ENCODE measurements around the gene CADM4. TPM values are rescaled to one million over a fixed set of nuclear protein-coding genes. Genes with fewer than 3 reads are reported as not detected.
"Not testable (repeated sequence)": the region's sequence is repeated elsewhere in the genome, so short reads cannot be mapped to it uniquely, and the experiment has no call there.

CADM4 gene, protein sequence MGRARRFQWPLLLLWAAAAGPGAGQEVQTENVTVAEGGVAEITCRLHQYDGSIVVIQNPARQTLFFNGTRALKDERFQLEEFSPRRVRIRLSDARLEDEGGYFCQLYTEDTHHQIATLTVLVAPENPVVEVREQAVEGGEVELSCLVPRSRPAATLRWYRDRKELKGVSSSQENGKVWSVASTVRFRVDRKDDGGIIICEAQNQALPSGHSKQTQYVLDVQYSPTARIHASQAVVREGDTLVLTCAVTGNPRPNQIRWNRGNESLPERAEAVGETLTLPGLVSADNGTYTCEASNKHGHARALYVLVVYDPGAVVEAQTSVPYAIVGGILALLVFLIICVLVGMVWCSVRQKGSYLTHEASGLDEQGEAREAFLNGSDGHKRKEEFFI
- polyA plus RNA-seq (ENCODE audit: insufficient read length) = 43.0 TPM
- long read RNA-seq, donor 1, transcript CADM4-201 (9 exons, 2,178 nt) = major isoform, 20 of 20 reads
- long read RNA-seq, donor 1, partial matches to known transcripts = 0 of 20 reads
- long read RNA-seq, donor 1, other reads (novel, unspliced or antisense) = 0 of 20 reads
- long read RNA-seq, donor 2, transcript CADM4-201 (9 exons, 2,178 nt) = major isoform, 13 of 26 reads
- long read RNA-seq, donor 2, partial matches to known transcripts = 13 of 26 reads
- long read RNA-seq, donor 2, other reads (novel, unspliced or antisense) = 0 of 26 reads
- long read RNA-seq, donor 3, transcript CADM4-201 (9 exons, 2,178 nt) = major isoform, 7 of 7 reads
- long read RNA-seq, donor 3, partial matches to known transcripts = 0 of 7 reads
- long read RNA-seq, donor 3, other reads (novel, unspliced or antisense) = 0 of 7 reads
- long read RNA-seq, donor 4, partial matches to known transcripts = 0 of 1 reads
- long read RNA-seq, donor 4, other reads (novel, unspliced or antisense) = 0 of 1 reads
- long read RNA-seq, donor 5, transcript CADM4-201 (9 exons, 2,178 nt) = major isoform, 21 of 26 reads
- long read RNA-seq, donor 5, partial matches to known transcripts = 5 of 26 reads
- long read RNA-seq, donor 5, other reads (novel, unspliced or antisense) = 0 of 26 reads
- long read RNA-seq, donor 6, transcript CADM4-201 (9 exons, 2,178 nt) = major isoform, 15 of 27 reads
- long read RNA-seq, donor 6, partial matches to known transcripts = 12 of 27 reads
- long read RNA-seq, donor 6, other reads (novel, unspliced or antisense) = 0 of 27 reads
- long read RNA-seq, donor 7, transcript CADM4-201 (9 exons, 2,178 nt) = major isoform, 13 of 13 reads
- long read RNA-seq, donor 7, partial matches to known transcripts = 0 of 13 reads
- long read RNA-seq, donor 7, other reads (novel, unspliced or antisense) = 0 of 13 reads
- long read RNA-seq, donor 8, transcript CADM4-201 (9 exons, 2,178 nt) = major isoform, 7 of 7 reads
- long read RNA-seq, donor 8, partial matches to known transcripts = 0 of 7 reads
- long read RNA-seq, donor 8, other reads (novel, unspliced or antisense) = 0 of 7 reads

DNA sequence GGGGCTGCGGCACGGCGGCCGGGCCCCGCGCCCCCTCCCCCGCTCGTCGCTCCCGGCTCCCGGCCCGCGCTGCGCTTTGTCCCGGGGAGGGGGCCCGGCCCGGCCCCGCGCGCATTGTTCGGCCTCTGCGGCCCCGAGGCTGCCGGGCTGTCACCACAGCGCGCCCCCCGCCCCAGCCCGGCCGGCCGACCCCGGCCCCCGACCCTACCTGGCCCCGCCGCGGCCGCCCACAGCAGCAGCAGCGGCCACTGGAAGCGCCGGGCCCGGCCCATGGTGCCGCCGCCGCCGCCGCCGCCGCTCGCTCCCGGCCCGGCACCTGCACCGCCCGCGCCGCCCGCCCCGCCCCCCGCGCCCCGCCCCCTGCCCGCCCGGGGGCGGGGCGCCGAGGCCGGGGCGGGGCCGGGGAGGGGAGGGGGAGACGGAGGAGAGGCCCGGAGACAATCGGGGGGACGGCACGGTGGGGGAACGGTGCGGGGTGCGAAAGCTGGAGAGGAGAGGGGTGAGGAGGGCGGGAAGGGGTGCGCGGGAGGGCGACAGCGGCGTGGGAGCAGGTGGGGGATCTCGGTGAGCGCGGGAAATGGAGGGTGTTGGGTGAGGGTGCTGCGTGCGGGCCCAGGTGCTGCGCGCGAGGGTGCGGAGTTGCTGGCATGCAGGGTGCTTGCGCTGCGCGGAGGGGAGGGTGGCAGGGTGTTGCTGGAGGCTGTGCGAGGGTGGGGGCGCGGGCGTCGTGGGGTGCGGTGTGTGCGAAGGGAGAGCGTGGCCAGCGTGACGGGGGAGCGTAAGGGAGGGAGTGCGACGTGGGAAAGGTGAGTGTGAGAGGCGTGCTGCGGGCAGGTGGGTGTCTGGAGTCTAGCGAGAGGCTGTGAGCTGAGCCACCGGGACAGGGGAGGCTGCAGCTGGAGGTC, at the start of gene CADM4:
CADM4 (minus strand) TSS at position 332 of the 905 bp plus-strand sequence; CDS start at position 272, 60 bp downstream.
- DNase-seq = no peak

DNA sequence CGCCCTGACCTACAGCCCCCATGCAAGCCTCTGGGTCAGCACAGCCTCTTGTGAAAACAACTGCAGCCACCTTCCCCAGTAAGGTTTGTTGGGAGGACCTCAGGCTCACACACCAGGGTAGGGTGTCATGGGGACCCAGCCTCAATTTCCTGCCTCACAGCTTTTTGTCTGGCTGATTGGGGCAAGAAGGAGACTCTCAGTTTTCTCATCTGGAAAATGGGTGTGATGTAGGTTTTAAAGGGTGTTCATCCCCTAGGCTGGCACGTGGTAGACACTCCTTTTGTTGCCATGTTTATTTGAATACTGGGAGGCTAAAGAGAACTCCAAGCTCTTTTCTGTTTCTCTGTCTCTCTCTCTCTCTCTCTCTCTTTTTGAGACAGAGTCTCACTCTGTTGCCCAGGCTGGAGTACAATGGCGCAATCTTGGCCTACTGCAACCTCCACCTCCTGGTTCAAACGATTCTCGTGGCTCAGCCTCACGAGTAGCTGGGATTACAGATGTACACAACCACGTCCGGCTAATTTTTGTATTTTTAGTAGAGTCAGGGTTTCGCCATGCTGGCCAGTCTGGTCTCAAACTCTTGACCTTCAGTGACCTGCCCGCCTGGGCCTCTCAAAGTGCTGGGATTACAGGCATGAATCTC, 48.5 kb upstream of the CADM4 start:
- no peak for DNase-seq

DNA sequence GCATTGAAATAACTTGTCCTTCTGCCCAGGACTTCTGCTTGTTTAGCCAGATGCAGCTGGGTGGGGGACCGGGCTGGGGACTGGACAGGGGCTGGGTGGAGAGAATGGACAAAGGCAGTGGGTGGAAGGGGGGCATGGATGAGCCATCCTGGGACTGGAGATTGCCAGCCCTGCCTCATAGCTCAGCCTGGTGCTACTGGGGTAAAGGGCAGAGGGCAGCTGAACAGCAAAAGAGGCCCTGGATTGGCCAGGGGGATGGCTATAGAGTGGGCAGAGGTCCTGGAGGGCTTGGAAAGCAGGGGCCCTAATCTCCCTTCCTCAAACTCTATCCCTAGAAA, 48.0 kb upstream of the CADM4 start:
- DNase-seq = no peak

DNA sequence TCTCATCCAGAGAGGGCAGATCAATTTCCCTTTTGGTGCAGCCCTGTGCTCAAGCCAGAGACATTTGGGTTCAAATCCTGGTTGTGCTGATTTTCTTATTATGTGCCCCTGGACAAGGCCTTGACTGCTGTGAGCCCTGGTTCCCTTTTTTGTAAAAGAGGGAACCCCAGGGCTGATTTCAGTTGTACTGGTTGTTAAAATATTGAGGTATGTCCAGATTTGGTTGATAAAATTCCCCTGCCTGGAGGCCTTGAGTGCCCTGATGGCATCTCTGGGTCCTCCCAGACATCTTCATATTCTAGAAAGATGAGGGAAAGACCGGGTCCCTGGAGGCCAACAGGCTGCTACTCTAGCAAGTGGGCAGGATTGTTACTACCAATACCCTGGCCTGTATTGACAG, 44.7 kb upstream of the CADM4 start:
- DNase-seq = no peak

DNA sequence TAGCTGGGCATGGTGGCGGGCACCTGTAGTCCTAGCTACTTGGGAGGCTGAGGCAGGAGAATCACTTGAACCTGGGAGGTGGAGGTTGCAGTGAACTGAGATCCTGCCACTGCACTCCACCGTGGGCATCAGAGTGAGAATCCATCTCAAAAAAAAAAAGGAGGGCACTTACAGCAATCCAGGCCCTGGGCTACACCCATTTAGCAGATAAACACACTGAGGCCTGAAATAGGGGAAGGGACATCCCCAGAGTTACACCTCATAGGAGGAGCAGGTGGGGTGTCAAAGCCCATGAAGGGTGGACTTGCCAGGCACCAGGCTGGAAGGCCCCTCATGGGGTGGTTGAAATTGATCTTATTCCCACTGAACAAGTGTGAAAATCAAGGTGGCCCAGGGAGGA, 44.3 kb upstream of the CADM4 start:
- no peak for DNase-seq

DNA sequence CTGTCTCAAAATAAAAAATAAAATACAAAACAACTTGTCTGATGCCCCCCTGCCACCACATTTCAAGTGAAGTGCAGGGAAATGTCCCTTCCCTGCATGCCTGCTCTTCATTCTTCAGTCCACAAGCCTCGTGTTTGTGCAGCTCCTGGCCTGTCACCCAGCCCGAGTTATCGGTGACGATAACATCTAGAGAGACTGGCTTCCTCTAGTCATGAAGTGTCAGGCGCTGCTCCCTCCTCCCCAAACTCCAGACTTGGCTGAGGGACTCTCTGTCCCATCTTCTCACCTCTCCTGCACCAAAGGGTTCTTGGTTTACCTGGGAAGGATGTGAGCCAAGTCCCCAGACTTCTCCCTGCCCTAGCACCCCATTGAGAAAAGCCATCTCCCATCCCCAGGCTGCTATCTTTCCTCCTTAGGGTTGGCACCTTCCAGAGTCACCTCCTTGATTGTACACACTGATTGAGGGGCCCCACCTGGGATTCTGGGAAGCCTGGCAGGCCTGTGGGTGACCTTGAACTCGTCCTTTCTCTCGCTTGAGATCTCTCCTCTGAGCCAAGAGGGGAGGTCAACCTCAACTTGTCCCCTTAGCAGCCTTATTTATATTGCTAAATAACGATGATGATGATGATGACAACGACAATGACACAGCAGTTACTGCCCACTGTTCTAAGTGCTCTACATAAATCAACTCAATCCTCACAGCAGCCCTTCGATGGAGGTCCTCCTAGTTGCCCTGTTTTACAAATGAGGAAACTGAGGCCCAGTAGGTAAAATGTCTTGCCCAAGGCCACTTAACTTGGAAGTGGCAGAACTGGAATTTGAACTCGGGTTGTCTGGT, 43.4 kb upstream of the CADM4 start:
- DNase-seq = no peak

DNA sequence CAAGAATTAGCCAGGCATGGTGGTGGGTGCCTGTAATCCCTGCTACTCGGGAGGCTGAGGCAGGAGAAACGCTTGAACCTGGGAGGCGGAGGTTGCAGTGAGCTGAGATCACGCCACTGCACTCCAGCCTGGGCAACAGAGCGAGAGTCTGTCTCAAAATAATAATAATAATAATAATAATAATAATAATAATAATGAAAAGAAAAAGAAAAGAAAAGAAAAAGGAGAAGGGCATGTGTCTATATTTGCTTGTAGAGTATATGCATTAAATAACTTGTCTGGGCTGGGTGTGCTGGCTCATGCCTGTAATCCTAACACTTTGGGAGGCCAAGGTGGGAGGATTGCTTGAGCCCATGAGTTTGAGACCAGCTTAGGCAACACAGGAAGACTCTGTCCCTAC, 42.6 kb upstream of the CADM4 start:
- DNase-seq = not testable (repeated sequence)

DNA sequence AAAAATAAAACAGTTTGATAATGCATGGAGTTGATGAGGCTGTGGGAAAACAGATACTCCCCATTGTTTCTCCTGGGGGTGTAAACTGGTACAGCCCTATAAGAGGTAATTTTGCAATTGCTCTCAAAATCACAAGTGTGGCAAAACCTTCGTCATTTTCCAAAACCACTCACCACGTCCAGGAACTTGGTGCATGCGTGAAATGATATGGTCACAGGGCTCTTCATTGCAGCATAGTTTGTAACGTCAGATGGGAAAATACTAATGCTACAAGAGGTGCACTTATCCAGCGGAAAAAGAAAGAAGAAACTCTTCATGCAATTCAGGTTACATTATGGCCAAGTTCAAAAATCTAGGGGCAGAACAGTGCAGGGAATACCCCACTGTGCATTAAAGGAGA, 42.2 kb upstream of the CADM4 start:
- DNase-seq = no peak

DNA sequence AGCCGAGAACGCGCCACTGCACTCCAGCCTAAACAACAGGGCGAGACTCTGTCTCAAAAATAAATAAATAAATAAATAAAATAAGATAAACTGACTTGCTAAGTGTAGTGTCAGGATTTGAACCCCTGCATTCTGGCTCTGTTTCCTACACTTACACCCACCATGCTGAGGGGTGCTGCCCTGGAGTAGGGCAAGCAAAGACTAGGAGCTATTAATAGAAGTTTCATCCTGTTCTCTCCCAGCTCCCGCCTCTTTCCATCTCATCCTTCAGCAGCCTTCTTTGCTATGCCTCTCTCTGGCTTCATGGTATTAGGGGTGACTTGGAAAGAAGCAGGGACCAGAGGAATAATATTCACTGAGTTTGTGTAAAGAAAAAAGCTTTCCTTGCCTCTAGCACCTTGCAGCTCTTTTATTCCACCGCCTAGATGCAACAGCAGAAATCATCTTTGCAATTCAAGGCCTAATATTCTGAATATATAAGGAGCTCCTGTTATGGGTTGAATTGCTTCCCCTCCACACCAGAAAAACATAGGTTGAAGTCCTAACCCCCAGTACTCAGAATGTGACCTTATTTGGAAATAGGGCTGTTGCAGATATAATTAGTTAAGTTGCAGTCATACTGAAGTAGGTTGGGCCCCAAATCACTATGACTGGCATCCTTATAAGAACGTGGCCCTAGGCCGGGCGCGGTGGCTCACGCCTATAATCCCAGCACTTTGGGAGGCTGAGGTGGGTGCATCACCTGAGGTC, 39.0 kb upstream of the CADM4 start:
- no peak for DNase-seq

DNA sequence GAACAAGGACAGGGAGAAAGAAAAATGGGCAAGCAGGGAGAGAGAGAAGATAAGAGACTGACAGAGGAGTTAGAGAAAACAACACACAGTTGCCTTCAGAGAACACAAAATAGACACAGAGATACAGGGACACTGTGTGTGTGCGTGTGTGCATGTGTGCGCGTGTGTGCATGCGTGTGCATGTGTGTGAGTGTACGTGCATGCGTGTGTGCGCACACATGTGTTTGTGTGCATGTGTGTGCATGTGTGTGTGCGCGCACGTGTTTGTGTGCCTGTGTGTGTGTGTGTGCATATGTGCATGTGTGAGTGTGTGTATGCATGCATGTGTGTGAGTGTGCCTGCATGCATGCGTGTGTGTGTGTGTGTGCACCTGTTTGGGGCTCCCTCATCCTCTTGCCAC, 36.3 kb upstream of the CADM4 start:
- no peak for DNase-seq

DNA sequence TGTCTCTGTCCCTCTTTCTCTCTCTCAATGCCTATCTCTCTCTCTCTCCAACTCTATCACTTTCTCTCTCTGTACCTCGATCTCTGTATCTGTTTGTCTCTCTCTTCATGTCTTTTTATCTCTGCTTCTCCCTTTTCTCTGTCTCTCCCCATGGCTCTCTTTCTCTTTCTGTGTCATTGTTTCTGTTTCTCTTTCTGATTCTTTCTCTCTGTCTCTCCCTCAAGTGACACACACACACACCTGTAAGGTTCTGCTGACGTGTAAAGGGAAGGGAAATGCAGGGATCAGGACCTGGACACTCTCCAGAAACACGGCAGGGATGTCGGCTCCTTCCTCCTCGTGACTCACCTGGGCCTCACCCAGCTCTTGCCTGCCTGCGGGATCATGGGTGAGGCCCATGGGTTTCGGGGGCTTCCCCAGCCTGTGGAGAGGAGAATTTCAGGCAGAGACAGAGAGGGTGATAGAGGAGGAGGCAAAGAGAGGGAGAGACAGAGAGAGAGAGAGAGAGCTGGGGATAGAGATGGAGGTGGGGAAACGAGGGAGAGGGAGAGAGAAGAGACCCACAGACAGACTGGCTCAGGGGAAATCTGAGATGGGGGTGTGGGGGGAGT, 35.7 kb upstream of the CADM4 start:
- DNase-seq = no peak

DNA sequence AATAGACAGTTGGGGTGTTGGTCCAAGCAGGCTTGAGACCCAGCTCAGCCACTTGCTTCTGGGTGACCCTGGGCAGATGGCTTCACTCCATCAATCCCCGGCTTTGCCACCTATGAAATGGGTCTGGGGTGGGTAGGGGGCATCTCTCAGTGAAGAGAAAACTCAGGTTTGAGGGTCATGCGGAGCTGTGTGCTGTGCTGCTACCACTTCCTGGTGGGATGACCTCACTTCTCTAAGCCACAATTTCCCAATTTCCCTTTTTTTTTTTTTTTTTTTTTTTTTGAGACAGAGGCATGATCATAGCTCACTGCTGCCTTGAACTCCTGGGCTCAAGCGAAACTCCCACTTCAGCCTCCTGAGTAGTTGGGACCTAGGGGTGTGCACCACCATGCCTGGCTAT, 34.9 kb upstream of the CADM4 start:
- no peak for DNase-seq

DNA sequence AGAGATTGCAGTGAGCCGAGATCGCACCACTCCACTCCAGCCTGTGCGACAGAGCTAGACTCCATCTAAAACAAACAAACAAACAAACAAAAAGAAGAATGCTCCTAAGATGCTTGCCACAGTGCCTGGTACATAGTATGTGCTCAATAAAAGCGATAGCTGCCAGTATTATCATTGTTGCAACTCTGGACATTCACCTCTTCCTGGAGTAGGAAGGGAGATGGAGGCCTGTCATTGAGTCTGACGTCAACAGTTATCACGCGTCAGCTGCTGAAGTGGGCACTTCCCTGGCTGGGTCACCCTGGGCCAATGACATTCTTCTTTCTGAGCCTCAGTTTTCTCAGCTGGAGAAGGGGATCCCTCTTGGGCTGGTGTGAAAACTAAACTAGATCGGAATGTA, 34.5 kb upstream of the CADM4 start:
- DNase-seq = no peak

DNA sequence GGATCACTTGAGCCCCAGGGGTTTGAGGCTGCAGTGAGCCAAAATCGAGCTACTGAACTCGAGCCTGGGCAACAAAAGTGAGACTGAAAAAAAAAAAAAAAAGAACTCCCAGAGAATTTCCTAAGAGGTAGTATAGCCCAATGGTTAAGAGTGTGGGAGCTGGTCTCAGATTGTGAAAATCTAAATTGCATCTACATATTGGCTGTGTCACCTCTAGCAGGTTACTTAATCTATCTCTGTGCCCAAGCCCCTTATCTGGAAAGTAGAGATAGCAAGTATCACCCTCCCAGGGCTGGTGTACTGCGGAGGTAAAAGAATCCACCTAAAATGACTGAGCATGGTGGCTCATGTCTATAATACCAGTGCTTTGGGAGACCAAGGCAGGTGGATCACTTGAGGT, 34.0 kb upstream of the CADM4 start:
- no peak for DNase-seq

DNA sequence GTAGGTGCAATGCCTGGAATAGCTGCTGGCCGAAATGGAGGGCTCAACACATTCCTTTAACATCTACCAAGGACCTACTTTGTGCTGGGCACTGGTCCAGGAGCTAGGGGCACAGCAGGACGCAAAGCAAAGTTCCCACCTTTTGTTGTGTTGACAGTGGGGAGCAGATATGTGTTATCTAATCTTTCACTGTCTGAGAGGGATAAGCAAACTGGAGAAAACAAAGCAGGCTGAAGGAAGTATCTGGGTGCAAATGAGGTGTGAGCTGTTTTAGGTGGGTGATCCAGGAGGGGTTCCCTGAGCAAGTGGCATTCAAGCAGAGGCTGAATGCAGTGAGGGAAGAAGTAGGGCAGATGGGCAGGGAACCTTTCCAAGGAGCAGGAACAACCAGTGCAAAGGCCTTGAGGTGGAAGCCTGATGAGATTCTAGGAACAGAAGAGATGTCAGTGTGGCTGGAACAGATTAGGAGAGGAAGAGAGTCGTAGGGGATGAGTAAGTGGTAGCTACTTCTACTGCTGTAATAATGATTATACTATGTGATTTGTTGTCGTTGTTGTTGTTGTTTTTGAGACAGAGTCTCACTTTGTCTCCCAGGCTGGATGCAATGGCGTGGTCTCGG, 32.5 kb upstream of the CADM4 start:
- DNase-seq = no peak

DNA sequence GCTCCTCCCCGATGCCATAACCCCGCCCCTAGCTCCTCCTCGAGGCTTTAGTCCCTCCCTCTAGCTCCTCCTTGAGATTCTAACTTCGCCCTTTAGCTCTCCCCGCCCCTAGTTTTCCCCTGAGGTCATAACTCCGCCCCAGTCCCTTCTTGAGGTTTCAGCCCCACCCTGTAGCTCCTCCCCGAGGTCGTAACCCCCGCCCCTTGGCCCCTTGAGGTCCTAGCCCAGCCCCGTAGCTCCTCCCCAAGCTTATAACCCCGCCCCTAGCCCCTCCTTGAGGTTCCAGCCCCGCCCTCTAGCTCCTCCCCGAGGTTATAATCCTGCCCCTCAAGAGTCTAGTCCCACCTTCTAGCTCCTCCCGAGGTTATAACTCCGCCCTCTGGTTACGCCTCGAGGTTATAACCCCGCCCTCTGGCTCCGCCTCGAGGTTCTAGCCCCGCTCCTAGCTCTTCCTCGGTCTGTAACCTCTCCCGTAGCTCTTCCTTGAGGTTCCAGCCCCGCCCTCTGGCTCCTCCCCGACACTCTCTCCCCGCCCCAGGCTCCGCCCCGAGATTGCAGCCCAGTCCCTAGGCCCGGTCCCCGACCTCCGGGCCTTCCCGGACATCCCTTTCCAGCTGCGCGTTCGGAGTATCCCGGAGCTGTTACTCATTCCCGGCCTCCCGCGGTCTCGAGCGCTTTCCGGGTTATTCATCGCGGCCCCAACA, 28.9 kb upstream of the CADM4 start:
- DNase-seq = peak; percentile 95

DNA sequence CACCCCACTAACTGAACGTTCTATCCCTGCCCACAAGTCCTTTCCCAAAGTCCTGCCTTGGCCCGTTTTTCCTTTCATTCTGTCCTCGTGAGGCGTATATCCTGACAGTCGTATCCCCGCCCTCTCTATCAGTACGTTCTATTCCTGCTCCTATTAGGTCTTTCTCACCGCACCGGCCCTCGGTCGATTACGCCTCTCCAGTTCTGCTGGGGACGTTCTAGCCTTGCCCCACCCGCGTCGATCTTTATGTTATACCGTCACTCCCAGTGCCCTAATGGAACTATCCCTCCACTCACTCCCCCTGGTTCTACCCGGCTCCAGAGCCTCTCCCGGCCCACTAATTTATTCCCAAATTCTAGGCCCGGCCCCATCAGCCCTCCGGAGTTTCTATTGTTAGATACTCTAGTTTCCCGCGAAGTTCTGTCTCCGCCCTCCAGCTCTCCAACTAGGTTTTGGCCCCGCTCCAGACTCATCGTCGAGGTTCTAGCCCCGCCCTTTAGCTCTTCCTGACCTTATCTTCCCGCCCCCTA, 28.3 kb upstream of the CADM4 start:
- no peak for DNase-seq
